ENCODE data around the gene SH3BP1. TPM values are rescaled to one million over a fixed set of nuclear protein-coding genes. Genes with fewer than 3 reads are reported as not detected.

SH3BP1 gene
- total RNA-seq, 4 donors from 2014 or later: 33.8 to 53.4 (median 42.0) TPM

DNA sequence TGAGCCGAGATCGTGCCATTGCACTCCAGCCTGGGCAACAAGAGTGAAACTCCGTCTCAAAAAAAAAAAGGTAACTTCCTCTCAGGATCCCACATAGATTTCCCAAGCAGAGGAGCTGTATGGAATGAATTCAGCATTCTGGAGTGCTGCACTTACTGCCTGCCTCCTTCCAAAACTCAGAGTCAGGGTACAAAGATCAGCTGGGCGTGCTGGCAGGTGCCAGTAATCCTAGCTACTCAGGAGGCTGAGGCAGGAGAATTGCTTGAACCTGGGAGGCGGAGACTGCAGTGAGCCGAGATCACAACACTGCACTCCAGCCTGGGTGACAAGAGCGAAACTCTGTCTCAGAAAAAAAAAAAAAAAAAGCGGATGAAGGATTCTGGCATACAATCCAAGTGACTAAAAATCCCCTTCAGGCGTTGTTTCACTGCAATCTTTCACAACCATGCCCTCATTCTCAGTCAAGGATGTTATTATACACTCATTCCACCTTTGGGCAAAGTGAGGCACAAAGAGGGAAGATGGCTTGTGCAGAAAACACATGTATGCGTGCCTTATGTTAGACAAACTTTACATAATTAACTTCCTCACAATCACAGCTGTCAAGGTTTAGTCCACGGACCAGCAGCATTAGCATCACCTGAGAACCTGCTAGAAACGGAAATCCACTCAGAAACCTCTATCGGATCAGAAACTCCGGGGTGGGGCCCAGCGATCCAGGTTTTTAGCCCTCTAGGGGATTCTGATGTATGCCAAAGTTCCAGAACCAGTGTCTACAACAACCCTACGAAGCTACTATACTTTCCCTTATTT, 45.5 kb downstream of the SH3BP1 start:
- Histone ChIP-seq H3K4me1 (peaks cover 25 to 70% (median 36%) of the 10 kb centered on the region in 3 donors), H3K27me3 (no peaks in the 10 kb centered on the region), H3K4me3 (no peak overlapping the region), H3K36me3 (peaks cover 8 to 23% (median 9%) of the 10 kb centered on the region in 3 donors), H3K27ac (peak overlapping the region; percentile 68 to 97 (median 92)), H3K9me3 (no peaks in the 10 kb centered on the region)
- TF ChIP-seq, protein P1, sequence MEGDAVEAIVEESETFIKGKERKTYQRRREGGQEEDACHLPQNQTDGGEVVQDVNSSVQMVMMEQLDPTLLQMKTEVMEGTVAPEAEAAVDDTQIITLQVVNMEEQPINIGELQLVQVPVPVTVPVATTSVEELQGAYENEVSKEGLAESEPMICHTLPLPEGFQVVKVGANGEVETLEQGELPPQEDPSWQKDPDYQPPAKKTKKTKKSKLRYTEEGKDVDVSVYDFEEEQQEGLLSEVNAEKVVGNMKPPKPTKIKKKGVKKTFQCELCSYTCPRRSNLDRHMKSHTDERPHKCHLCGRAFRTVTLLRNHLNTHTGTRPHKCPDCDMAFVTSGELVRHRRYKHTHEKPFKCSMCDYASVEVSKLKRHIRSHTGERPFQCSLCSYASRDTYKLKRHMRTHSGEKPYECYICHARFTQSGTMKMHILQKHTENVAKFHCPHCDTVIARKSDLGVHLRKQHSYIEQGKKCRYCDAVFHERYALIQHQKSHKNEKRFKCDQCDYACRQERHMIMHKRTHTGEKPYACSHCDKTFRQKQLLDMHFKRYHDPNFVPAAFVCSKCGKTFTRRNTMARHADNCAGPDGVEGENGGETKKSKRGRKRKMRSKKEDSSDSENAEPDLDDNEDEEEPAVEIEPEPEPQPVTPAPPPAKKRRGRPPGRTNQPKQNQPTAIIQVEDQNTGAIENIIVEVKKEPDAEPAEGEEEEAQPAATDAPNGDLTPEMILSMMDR (IDR thresholded peaks at IDR 0.05): no peak
- no peak for TF ChIP-seq POLR2A (IDR thresholded peaks at IDR 0.05)
- no peak for DNase-seq
- intact Hi-C loops (cut with DNase I): loop anchor here (5.0 kb wide), 1 partner anchor 43 kb away; no protein-coding TSS in a partner anchor
- WGBS, 2 donors: 26 to 55% methylated on average over 11 to 16 of the region's 16 CpGs

DNA sequence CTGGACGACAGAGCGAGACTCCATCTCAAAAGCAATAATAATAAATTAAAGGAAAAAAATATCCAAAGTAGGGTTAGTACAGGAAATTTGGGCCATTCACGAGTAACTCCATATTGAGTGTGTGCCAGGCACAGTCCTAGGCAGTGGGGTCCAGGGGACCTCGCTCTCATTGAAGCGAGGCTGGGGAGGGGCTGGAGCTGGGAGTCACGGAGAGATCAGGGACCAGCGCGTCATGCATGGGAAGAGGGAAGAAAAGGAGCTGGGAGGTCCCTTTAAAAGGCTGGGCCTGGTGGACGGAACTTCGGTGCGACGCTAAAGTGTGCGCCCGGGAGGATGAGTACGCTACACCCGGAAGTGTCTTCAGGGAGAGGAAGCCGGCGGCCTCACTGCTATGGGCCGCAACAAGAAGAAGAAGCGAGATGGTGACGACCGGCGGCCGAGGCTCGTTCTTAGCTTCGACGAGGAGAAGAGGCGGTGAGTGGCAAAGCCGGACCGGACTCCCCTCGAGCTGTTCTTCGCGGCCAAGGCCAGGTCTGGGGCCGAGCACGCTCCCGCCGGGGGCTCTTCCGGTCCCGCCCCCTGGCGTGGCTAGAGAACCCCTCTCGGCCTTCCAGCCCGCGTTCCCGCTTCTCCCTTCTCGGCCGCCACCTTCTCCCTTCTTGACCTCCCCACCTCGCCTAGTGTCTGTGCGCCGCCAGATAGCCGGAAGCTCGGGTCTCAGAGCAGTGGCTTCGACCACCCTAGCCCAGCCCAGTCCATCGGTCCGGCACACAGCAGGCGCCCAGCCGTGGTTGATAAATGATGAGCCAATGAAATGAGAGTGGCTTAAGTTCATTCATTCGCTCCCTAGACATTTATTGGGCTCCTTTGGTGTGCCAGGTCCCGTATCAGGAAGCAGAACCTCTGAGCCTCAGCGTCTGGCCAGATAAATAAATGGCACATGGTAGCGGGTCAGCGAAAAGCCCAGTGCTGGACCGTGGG, 46.8 kb downstream of the SH3BP1 start, which contains the start of gene NOL12:
Gene NOL12 (plus strand): TSS at position 342 of the 981 bp plus-strand sequence. CDS start 50 bp downstream, at position 392.
- no peak for DNase-seq
- H3K27me3 ChIP-seq: no peaks in the 10 kb centered on the region

DNA sequence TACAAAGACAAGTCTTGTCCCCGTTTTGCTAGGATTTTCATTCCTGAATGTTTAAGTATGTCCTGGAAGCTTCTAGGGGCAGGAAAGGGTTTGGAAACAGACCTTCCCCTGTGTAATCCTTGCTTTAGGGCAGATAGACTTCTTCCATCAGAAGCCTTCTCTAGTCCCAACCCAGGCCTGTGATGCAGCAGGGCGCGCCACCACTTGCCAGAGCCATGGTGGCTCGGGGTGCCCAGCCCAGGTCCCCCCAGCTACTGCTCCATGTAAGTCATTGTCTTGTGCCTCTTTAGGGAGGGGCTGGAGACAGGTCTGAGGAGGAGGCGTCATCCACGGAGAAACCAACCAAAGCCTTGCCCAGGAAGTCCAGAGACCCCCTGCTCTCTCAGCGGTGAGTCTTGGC, 50.9 kb downstream of the SH3BP1 start:
- intact Hi-C loops (cut with DNase I): no loop called here
- Histone ChIP-seq H3K27ac (peak overlapping the region; percentile 84 to 93 (median 89)), H3K36me3 (peaks cover 37 to 72% (median 40%) of the 10 kb centered on the region in 3 donors), H3K27me3 (no peaks in the 10 kb centered on the region), H3K4me3 (no peak overlapping the region), H3K4me1 (peaks cover 30 to 71% (median 39%) of the 10 kb centered on the region in 3 donors), H3K9me3 (no peaks in the 10 kb centered on the region)
- 45 to 65% methylated on average over 5 to 6 of the region's 7 CpGs for WGBS, 2 donors
- DNase-seq: no peak
- TF ChIP-seq POLR2A (IDR thresholded peaks at IDR 0.05): no peak
- TF ChIP-seq, protein P1 (IDR thresholded peaks at IDR 0.05): no peak

More for the DNA sequence above, 46.8 kb downstream of the SH3BP1 start, which contains the start of gene NOL12:
- Histone ChIP-seq H3K4me1 (peaks cover 30 to 77% (median 40%) of the 10 kb centered on the region in 3 donors), H3K36me3 (peaks cover 14 to 36% (median 21%) of the 10 kb centered on the region in 3 donors), H3K4me3 (peak within 1 kb of the TSS; percentile 70 to 95 (median 86)), H3K9me3 (no peaks in the 10 kb centered on the region), H3K27ac (peak within 1 kb of the TSS; percentile 92 to 97 (median 93))
- intact Hi-C loops (cut with DNase I): no loop called here
- 1 to 2% methylated on average over 34 to 48 of the region's 62 CpGs for WGBS, 2 donors
- peak in 2 of 4 donors; percentile 52 to 66 for TF ChIP-seq POLR2A (IDR thresholded peaks at IDR 0.05)
- TF ChIP-seq, protein P1 (IDR thresholded peaks at IDR 0.05): peak in 1 of 6 experiments; percentile 38

DNA sequence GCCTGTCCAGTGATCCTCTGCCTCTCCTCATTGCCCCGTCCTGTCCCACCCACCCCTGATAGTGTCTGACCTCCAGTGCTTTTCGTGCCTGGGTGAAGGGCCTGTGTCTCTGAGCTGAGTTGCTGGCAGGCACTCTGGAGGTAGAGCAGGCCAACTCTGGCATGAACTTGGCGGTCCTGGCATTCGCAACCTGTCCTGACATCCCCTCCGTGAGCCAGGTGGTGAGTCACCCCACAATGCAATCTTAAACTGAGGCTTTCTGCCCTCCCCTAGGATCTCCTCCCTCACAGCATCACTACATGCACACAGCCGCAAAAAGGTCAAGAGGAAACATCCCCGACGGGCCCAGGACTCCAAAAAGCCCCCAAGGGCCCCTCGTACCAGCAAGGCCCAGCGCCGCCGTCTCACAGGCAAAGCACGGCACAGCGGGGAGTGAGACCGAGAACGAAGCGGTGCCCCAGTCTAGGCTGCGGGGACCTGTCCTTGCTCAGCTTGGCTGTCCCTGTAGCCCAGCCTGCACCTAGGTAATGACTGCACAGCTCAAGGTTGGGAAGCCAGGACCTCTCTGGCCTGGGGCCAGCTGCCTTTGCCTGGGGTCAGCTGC, 51.5 kb downstream of the SH3BP1 start:
- no peak overlapping the region for H3K4me3 ChIP-seq
- 40 to 43% methylated on average over 1 to 3 of the region's 18 CpGs for WGBS, 2 donors
- peaks cover 25 to 71% (median 34%) of the 10 kb centered on the region in 3 donors for H3K4me1 ChIP-seq
- H3K36me3 ChIP-seq: peaks cover 37 to 72% (median 40%) of the 10 kb centered on the region in 3 donors
- peak overlapping the region; percentile 84 to 93 (median 89) for H3K27ac ChIP-seq
- intact Hi-C loops (cut with DNase I): no loop called here
- no peaks in the 10 kb centered on the region for H3K27me3 ChIP-seq
- TF ChIP-seq POLR2A (IDR thresholded peaks at IDR 0.05): no peak
- TF ChIP-seq, protein P1 (IDR thresholded peaks at IDR 0.05): no peak
- H3K9me3 ChIP-seq: no peaks in the 10 kb centered on the region
- no peak for DNase-seq

Measured in esophagus squamous epithelium (tissue), 5 donors.